Neural cell (in vitro differentiated cells): ENCODE measurements around the gene IFT20. TPM values are rescaled to one million over a fixed set of nuclear protein-coding genes. Genes with fewer than 3 reads are reported as not detected.

Experiments
- H2AFZ ChIP-seq: fragments of 200-600, 300-800 bp; sonication (generic), shearing (Covaris generic); 2 replicates; pipeline ENCODE4 v1.6.0; 2014; ENCODE audit warnings: low read depth, mild to moderate bottlenecking, antibody characterized with exemption, low read length, moderate library complexity
- H3F3A ChIP-seq: fragments of 200-600 bp; shearing (Covaris generic); 2 replicates; pipeline ENCODE4 v1.6.1; 2016; ENCODE audit warnings: mild to moderate bottlenecking, moderate library complexity, mixed read lengths, antibody characterized with exemption, low read length; ENCODE audit not compliant: insufficient read depth, poor library complexity, severe bottlenecking
- H3K27ac ChIP-seq: fragments of 200-600, 300-800 bp; sonication (generic), shearing (Covaris generic); 2 replicates; pipeline ENCODE4 v1.5.1; 2014; ENCODE audit warnings: mild to moderate bottlenecking, low read length, moderate library complexity
- H3K27me3 ChIP-seq: fragments of 300-800, 200-600 bp; sonication (generic), shearing (Covaris generic); 2 replicates; pipeline ENCODE4 v1.6.0; 2014; ENCODE audit warnings: mild to moderate bottlenecking, low read depth, low read length, moderate library complexity; ENCODE audit not compliant: insufficient read depth
- H3K36me3 ChIP-seq: fragments of 300-800, 200-600 bp; sonication (generic), shearing (Covaris generic); 2 replicates; pipeline ENCODE4 v1.5.1; 2014; ENCODE audit warnings: mild to moderate bottlenecking, antibody characterized with exemption, low read length, moderate library complexity; ENCODE audit not compliant: insufficient read depth
- H3K4me2 ChIP-seq: fragments of 300-800, 200-600 bp; sonication (generic), shearing (Covaris generic); 2 replicates; pipeline ENCODE4 v1.6.0; 2014; ENCODE audit warnings: mild to moderate bottlenecking, low read length
- H3K4me3 ChIP-seq: fragments of 300-800, 200-600 bp; sonication (generic), shearing (Covaris generic); 2 replicates; pipeline ENCODE4 v1.5.1; 2014; ENCODE audit warnings: mild to moderate bottlenecking, low read length, moderate library complexity
- H3K79me2 ChIP-seq: fragments of 200-600 bp; shearing (Covaris generic); replicated peaks from 2 replicates; pipeline ENCODE4 v1.6.0; 2014; ENCODE audit warnings: mild to moderate bottlenecking, low read length, moderate library complexity; ENCODE audit not compliant: insufficient read depth
- H3K9ac ChIP-seq: fragments of 300-800, 200-600 bp; sonication (generic), shearing (Covaris generic); 2 replicates; pipeline ENCODE4 v1.6.1; 2016; ENCODE audit warnings: mild to moderate bottlenecking, low read length, mixed read lengths
- H3K9me2 ChIP-seq: fragments of 200-600 bp; shearing (Covaris generic); 2 replicates; pipeline ENCODE4 v1.6.1; 2016; ENCODE audit warnings: mild to moderate bottlenecking, low read length, mixed read lengths; ENCODE audit not compliant: insufficient read depth
- H3K9me3 ChIP-seq: fragments of 200-600, 300-800 bp; sonication (generic), shearing (Covaris generic); 2 replicates; pipeline ENCODE4 v1.6.1; 2016; ENCODE audit warnings: mild to moderate bottlenecking, mixed run types, low read length, moderate library complexity, mixed read lengths
- H4K20me1 ChIP-seq: fragments of 200-600 bp; shearing (Covaris generic); 2 replicates; pipeline ENCODE4 v1.6.1; 2016; ENCODE audit warnings: mild to moderate bottlenecking, mixed run types; ENCODE audit not compliant: insufficient read depth
- EP300 ChIP-seq: fragments of 450-650 bp; conservative IDR thresholded peaks from 2 replicates; pipeline ENCODE4 v1.6.1; 2014; ENCODE audit warnings: antibody characterized with exemption, mild to moderate bottlenecking, moderate library complexity; ENCODE audit not compliant: poor library complexity, severe bottlenecking
- EZH2 ChIP-seq: fragments of 200-600, 300-800 bp; shearing (Covaris generic), sonication (generic); IDR thresholded peaks from 2 replicates; pipeline ENCODE4 v1.6.1; 2014; ENCODE audit warnings: antibody characterized with exemption, low read length, borderline replicate concordance, mild to moderate bottlenecking; ENCODE audit not compliant: insufficient read depth, poor library complexity, severe bottlenecking
- MXI1 ChIP-seq: fragments of 450-650 bp; conservative IDR thresholded peaks from 2 replicates; pipeline ENCODE4 v1.6.1; 2014; ENCODE audit warnings: antibody characterized with exemption, mild to moderate bottlenecking; ENCODE audit not compliant: poor library complexity, severe bottlenecking
- POLR2AphosphoS5 ChIP-seq: IDR thresholded peaks from 2 replicates; pipeline ENCODE4 v1.6.1; 2012
- RAD21 ChIP-seq: fragments of 450-650 bp; conservative IDR thresholded peaks from 2 replicates; pipeline ENCODE4 v1.6.1; 2014; ENCODE audit warnings: antibody characterized with exemption, mild to moderate bottlenecking, moderate library complexity
- SMC3 ChIP-seq: fragments of 450-650 bp; conservative IDR thresholded peaks from 2 replicates; pipeline ENCODE4 v1.6.1; 2014; ENCODE audit warnings: antibody characterized with exemption, mild to moderate bottlenecking, moderate library complexity; ENCODE audit not compliant: poor library complexity
- TAF1 ChIP-seq: IDR thresholded peaks from 2 replicates; pipeline ENCODE4 v1.6.1; 2012; ENCODE audit warnings: low read depth
- polyA plus RNA-seq: library from polyadenylated mRNA; depleted of rRNA; stranded (reverse); fragments of >200 nt; gene quantifications from 2 replicates; pipeline ENCODE4 v1.2.3, GENCODE V29; 2014
- TF ChIP-seq, protein P1 (sequence below): fragments of 450-650 bp; IDR thresholded peaks from 2 replicates; pipeline ENCODE4 v1.5.1; 2014; ENCODE audit warnings: antibody characterized with exemption, mild to moderate bottlenecking, moderate library complexity; ENCODE audit not compliant: poor library complexity, severe bottlenecking
- TF ChIP-seq, protein P2 (sequence below): IDR thresholded peaks from 2 replicates; pipeline ENCODE4 v1.6.1; 2012; ENCODE audit warnings: borderline replicate concordance

IFT20 gene
- polyA plus RNA-seq, 1 donor from 2014 or later = 213 TPM

DNA sequence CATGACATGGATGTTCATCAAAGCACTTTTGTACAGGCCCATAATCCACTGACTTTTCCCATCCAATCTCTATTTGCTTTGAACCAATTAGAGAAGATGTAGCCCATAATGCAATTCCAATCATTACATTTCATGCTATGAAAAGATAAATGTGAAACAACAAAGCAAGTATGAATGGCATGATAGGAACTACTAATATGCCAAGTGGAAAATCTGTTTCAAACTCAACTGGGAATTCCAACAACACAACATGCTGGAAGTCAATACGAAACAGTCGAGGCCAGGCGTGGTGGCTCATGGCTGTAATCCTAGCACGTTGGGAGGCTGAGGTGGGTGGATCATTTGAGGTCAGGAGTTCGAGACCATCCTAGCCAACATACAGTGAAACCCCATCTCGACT, 55.9 kb downstream of the IFT20 start:
- Histone ChIP-seq H4K20me1 (no peaks in the 10 kb centered on the region), H3K4me2 (no peak overlapping the region), H3K4me3 (no peak overlapping the region), H3K9ac (no peak overlapping the region), H3K27ac (no peak overlapping the region), H3K36me3 (no peaks in the 10 kb centered on the region), H3F3A (no peaks in the 10 kb centered on the region), H3K27me3 (no peaks in the 10 kb centered on the region), H3K9me2 (no peaks in the 10 kb centered on the region), H2AFZ (no peak overlapping the region), H3K79me2 (no peaks in the 10 kb centered on the region), H3K9me3 (no peaks in the 10 kb centered on the region)
- TF ChIP-seq, protein P1, sequence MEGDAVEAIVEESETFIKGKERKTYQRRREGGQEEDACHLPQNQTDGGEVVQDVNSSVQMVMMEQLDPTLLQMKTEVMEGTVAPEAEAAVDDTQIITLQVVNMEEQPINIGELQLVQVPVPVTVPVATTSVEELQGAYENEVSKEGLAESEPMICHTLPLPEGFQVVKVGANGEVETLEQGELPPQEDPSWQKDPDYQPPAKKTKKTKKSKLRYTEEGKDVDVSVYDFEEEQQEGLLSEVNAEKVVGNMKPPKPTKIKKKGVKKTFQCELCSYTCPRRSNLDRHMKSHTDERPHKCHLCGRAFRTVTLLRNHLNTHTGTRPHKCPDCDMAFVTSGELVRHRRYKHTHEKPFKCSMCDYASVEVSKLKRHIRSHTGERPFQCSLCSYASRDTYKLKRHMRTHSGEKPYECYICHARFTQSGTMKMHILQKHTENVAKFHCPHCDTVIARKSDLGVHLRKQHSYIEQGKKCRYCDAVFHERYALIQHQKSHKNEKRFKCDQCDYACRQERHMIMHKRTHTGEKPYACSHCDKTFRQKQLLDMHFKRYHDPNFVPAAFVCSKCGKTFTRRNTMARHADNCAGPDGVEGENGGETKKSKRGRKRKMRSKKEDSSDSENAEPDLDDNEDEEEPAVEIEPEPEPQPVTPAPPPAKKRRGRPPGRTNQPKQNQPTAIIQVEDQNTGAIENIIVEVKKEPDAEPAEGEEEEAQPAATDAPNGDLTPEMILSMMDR = no peak
- no peak for TF ChIP-seq MXI1
- no peak for TF ChIP-seq EZH2
- no peak for TF ChIP-seq RAD21
- TF ChIP-seq POLR2AphosphoS5 = no peak
- no peak for TF ChIP-seq TAF1
- no peak for TF ChIP-seq SMC3
- TF ChIP-seq EP300 = no peak
- TF ChIP-seq, protein P2, sequence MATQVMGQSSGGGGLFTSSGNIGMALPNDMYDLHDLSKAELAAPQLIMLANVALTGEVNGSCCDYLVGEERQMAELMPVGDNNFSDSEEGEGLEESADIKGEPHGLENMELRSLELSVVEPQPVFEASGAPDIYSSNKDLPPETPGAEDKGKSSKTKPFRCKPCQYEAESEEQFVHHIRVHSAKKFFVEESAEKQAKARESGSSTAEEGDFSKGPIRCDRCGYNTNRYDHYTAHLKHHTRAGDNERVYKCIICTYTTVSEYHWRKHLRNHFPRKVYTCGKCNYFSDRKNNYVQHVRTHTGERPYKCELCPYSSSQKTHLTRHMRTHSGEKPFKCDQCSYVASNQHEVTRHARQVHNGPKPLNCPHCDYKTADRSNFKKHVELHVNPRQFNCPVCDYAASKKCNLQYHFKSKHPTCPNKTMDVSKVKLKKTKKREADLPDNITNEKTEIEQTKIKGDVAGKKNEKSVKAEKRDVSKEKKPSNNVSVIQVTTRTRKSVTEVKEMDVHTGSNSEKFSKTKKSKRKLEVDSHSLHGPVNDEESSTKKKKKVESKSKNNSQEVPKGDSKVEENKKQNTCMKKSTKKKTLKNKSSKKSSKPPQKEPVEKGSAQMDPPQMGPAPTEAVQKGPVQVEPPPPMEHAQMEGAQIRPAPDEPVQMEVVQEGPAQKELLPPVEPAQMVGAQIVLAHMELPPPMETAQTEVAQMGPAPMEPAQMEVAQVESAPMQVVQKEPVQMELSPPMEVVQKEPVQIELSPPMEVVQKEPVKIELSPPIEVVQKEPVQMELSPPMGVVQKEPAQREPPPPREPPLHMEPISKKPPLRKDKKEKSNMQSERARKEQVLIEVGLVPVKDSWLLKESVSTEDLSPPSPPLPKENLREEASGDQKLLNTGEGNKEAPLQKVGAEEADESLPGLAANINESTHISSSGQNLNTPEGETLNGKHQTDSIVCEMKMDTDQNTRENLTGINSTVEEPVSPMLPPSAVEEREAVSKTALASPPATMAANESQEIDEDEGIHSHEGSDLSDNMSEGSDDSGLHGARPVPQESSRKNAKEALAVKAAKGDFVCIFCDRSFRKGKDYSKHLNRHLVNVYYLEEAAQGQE = no peak

Other genes starting within 250 kb of the IFT20 start
- gene TMEM97, start 16.3 kb downstream of the IFT20 start, polyA plus RNA-seq = 16.9 and 19.0 TPM in 2 replicates
- gene TNFAIP1, start 289 bp upstream of the IFT20 start, polyA plus RNA-seq = 40.4 and 40.8 TPM in 2 replicates
- gene POLDIP2, start 22.1 kb upstream of the IFT20 start, polyA plus RNA-seq = 75.4 and 84.0 TPM in 2 replicates
- gene SEBOX, start 29.7 kb upstream of the IFT20 start, polyA plus RNA-seq = not detected in 2 replicates
- gene VTN, start 34.8 kb upstream of the IFT20 start, polyA plus RNA-seq = 1.2 and 1.5 TPM in 2 replicates
- gene SARM1, start 36.2 kb upstream of the IFT20 start, polyA plus RNA-seq = 21.6 and 23.9 TPM in 2 replicates
- 12.3 and 15.3 TPM in 2 replicates for gene SLC46A1, start 70.7 kb upstream of the IFT20 start, polyA plus RNA-seq
- gene SLC13A2, start 138.2 kb upstream of the IFT20 start, polyA plus RNA-seq = not detected in 2 replicates
- not detected in 2 replicates for gene FOXN1, start 170.9 kb upstream of the IFT20 start, polyA plus RNA-seq
- gene UNC119, start 217.2 kb upstream of the IFT20 start, polyA plus RNA-seq = 218 and 231 TPM in 2 replicates
- 37.6 and 58.5 TPM in 2 replicates for gene PIGS, start 236.1 kb upstream of the IFT20 start, polyA plus RNA-seq
- gene ALDOC, start 241.4 kb upstream of the IFT20 start, polyA plus RNA-seq = 3.6 and 4.0 TPM in 2 replicates